Raji (cell line): ENCODE measurements around the gene CACNA2D4.

Source experiments
- POLR2A ChIP-seq: IDR thresholded peaks from 2 replicates; pipeline ENCODE4 v1.6.1; 2011; ENCODE audit warnings: low read depth, low read length, control low read depth; ENCODE audit not compliant: insufficient read depth

The CACNA2D4 gene

GRCh38 chr12:1842905-1843640 is 75.4 kb downstream of the CACNA2D4 start:
- TF ChIP-seq POLR2A, result no peak

- no peak for TF ChIP-seq POLR2A
Observed at GRCh38 chr12:1842183-1842904, 76.1 kb downstream of the CACNA2D4 start.

GRCh38 chr12:1841586-1842182 is 76.8 kb downstream of the CACNA2D4 start:
- TF ChIP-seq POLR2A, result no peak

- no peak for TF ChIP-seq POLR2A
Observed at GRCh38 chr12:1840981-1841425, 77.4 kb downstream of the CACNA2D4 start.

- no peak for TF ChIP-seq POLR2A
Observed at GRCh38 chr12:1839956-1840951, 78.2 kb downstream of the CACNA2D4 start.

GRCh38 chr12:1839464-1839863 is 79.0 kb downstream of the CACNA2D4 start:
- TF ChIP-seq POLR2A, result no peak

- no peak for TF ChIP-seq POLR2A
Observed at GRCh38 chr12:1838994-1839365, 79.5 kb downstream of the CACNA2D4 start.

- TF ChIP-seq POLR2A, result no peak
Observed at GRCh38 chr12:1838205-1838993, 80.1 kb downstream of the CACNA2D4 start.

- TF ChIP-seq POLR2A, result no peak
Observed at GRCh38 chr12:1837541-1838204, 80.8 kb downstream of the CACNA2D4 start.

- no peak for TF ChIP-seq POLR2A
Observed at GRCh38 chr12:1836854-1837421, 81.5 kb downstream of the CACNA2D4 start.

- TF ChIP-seq POLR2A, result no peak
Observed at GRCh38 chr12:1836241-1836803, 82.1 kb downstream of the CACNA2D4 start.

- no peak for TF ChIP-seq POLR2A
Observed at GRCh38 chr12:1835211-1836131, 83.0 kb downstream of the CACNA2D4 start.
